Activated T-helper 1 cell treated with Interleukin-2 at 50 U/mL for 16 hours (primary cell): ENCODE results near the gene ZCWPW1.
"Not testable (repeated sequence)": the region's sequence is repeated elsewhere in the genome, so short reads cannot be mapped to it uniquely, and the experiment has no call there.

Source experiments
- DNase-seq: peaks from one replicate; pipeline ENCODE4 v3.0.0-alpha.2; 2020; ENCODE audit warnings: low read depth

Gene ZCWPW1

GRCh38 chr7:100372256-100372655, 56.2 kb downstream of the ZCWPW1 start:
- no peak for DNase-seq

GRCh38 chr7:100371561-100372171, 56.8 kb downstream of the ZCWPW1 start:
- DNase-seq: no peak

- DNase-seq: no peak
Measured at GRCh38 chr7:100370746-100371145, 57.8 kb downstream of the ZCWPW1 start.

GRCh38 chr7:100370303-100370702, 58.2 kb downstream of the ZCWPW1 start:
- DNase-seq: no peak

DNA sequence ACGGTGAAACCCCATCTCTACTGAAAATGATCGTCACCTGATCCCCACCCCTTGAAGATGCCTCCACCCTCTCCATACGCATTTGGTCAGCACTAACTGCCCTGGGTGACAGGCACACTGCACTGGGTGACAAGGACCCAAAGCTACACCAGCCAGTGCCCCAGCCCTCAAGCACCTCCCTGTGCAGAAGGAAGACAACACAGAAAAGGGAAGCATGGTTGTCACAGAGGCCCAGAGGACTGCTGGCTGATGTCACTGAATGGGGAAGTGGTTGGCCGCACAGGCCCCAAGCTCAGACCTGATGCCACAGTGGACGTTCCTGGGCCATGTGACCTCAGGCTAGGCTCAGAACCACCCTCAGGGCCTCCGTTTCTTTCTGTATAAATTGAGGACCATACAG, 59.4 kb downstream of the ZCWPW1 start:
- DNase-seq: no peak

- no peak for DNase-seq
Measured at GRCh38 chr7:100367676-100368613, 60.6 kb downstream of the ZCWPW1 start.

GRCh38 chr7:100367251-100367620, 61.3 kb downstream of the ZCWPW1 start:
- DNase-seq: no peak

DNA sequence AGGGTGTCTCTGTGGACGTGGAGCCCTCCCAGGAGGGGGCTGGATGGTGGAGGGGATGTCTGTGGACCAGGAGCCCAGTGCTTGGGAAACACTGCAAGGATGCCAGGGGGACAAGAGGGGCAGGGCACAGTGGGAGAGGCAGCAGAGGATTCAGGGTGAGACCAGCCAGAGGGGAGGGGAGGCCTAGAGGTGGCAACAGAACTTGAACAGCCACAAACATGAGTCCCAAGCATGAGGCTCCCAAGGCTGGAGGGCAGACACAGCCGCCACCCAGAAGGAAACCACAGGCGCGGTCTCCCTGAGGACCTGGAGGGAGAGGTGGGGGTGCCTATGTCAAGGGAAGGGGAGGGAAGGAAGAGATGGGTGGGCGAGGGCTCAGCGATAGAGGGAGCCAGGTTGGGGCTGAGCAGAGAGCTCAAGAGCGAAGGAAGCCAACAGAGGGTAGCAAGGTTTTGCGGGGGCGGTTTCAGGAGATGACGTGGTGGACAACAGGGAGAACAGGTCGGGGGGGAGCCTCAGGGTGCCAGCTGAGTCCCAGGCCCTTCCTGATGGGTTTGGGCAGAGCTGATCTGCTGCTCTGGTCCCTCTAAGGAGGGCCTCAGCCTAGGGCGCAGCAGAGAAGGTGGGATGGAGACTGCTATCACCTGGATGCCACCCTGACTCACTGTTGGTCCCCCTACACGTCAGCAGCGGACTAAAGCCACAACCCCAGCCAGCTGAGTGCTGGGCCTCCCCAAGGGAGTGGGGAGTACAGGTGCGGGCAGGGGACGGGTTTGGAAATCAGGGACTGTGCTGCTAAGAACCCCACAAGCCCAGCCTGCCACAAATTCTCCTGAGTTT, 61.9 kb downstream of the ZCWPW1 start:
- DNase-seq: no peak

DNA sequence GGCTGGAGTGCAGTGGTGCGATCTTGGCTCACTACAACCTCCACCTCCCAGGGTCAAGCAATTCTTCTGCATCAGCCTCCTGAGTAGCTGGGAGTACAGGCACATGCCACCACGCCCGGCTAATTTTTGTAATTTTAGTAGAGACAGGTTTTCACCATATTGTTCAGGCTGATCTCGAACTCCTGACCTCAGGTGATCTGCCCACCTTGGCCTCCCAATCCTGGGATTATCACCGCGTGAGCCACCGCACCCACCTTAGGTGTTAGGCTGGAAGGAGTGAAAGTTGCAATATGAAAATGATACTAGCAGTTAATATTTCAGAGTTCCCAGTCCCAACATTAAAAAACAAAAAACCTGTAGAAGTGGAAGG, 62.5 kb downstream of the ZCWPW1 start:
- not testable (repeated sequence) for DNase-seq

GRCh38 chr7:100364480-100364879, 64.0 kb downstream of the ZCWPW1 start:
- no peak for DNase-seq

DNA sequence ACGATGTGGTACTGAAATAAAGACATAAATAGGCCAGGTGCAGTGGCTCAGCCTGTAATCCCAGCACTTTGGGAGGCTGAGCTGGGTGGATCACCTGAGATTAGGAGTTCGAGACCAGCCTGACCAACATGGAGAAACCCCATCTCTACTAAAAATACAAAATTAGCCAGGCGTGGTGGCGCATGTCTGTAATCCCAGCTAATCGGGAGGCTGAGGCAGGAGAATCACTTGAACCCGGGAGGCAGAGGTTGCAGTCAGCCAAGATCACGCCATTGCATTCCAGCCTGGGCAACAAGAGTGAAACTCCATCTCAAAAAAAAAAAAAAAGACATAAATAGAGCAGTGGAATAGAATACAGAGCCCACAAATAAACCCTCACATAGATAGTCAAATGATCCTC, 64.7 kb downstream of the ZCWPW1 start:
- not testable (repeated sequence) for DNase-seq

- DNase-seq: no peak
Measured at GRCh38 chr7:100363098-100363497, 65.4 kb downstream of the ZCWPW1 start.

DNA sequence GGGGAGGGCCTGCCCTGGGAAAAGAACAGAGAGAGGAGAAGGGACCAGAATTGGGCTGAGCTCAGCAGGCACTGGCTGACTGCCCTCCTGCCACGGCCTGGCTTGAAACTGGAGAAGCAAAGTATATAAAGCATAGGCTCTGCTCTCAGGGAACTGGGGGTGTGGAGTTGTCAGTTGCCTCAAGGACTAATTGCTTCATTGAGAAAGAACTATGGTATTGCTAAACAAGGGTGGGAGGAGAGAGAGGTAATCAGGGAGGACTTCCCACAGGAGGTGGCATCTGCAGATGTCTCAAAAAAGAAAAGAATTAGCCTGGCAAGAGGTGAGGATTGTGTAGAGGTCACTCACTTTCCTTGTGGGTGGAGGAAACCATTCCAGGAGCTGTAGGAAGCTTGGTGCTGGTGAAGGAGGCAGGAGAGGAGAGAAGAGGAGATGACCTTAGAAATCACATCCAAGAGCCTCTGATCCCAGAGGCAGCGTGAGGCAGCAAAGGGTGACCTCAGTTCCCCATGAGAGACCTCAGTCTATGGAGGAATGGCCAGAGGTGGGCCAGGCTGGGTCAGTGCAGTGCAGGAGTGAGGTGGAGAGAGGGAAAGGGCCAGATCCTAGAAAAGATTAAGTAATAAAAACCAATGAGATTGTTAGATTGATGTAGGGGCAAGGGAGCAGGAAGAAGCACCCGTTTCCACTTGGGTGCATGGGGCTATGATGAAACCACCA, 68.2 kb downstream of the ZCWPW1 start:
- no peak for DNase-seq

DNA sequence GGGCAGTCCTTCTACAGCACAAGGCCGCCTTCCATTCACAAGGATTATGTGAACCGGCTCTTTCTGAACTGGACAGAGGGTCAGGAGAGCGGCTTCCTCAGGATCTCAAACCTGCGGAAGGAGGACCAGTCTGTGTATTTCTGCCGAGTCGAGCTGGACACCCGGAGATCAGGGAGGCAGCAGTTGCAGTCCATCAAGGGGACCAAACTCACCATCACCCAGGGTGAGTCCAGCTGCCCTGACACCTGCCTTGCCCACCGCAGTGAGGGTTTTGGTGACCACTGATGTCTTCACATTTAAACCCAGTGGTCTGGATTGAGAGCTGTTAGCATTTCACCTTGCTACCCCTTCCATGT, 69.7 kb downstream of the ZCWPW1 start:
- no peak for DNase-seq

DNA sequence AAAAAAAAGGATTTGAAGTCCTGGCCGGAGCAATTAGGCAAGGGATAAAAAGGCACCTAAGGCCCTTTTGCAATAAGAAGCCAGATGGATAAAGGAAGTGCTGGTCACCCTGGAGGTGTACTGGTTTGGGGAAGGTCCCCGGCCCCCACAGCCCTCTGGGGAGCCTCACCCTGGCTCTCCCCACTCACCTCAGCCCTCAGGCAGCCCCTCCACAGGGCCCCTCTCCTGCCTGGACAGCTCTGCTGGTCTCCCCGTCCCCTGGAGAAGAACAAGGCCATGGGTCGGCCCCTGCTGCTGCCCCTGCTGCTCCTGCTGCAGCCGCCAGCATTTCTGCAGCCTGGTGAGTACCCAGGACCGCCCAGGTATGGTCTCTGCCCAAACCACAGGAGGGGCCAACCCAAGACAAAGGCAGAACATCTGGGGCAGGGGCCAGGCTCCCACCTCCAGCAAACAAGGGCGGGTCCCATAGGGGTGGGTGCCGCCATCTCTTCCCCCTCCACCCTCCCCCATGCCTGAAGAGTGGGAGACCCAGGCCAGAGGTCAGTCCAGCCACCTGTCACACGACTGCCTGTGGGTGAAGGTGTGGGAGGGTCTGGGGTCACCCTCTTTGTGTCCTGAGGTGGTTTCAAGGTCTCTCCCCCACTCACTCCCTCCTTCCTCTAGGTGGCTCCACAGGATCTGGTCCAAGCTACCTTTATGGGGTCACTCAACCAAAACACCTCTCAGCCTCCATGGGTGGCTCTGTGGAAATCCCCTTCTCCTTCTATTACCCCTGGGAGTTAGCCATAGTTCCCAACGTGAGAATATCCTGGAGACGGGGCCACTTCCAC, 70.3 kb downstream of the ZCWPW1 start, which contains the start of gene PILRB:
Gene PILRB (plus strand): TSS at position 91 of the 830 bp plus-strand sequence. CDS start 186 bp downstream, at position 277.
- DNase-seq: no peak

DNA sequence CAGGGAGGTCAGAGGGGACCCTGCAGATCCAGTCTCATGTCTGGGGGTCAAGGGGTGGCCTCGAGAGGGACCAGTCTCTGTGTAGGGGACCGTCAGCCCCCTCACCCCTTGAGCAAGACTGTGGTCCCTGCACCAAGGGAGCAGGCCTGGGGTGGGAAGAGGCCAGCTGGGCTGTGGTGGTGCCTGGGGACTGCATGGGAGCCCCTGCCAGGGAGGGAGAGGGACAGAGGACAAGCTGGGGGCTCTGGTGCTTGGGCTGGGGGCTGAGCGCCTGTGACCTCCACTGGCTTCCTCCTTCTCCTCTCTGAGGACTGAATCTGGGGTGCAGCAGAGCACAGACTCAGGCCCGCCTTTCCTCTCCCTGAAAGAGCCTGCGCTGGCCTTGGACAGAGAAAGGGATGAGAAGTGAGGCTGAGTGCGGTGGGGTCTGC, 71.4 kb downstream of the ZCWPW1 start:
- no peak for DNase-seq

DNA sequence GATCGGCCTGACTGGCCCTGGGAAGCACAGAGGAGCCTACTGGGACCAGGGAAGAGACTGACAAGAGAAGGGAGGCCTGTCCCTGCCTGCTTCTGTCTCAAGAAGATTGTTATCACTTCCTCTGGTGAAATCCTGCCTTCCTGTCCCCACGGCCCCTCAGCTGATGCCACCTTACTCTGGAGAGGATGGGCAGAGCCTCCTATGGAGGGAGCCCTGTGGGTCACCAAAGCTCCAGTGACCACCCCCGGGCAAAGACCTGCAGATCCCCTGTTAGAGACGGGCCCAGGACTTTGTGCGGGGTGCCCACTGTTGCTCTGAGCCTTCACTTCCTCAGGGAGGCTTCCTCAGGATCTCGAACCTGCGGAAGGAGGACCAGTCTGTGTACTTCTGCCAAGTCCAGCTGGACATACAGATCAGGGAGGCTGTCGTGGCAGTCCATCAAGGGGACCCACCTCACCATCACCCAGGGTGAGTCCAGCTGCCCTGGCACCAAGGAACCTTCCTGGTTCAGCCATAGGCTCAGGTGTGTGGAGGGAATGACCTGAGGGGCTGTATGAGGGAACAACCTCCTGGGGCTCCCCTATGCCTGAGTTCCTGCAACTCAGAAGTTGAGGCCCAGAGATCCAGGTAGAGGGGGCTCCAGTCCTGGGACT, 72.0 kb downstream of the ZCWPW1 start:
- DNase-seq: no peak

GRCh38 chr7:100353685-100354330, 74.7 kb downstream of the ZCWPW1 start:
- DNase-seq: no peak

DNA sequence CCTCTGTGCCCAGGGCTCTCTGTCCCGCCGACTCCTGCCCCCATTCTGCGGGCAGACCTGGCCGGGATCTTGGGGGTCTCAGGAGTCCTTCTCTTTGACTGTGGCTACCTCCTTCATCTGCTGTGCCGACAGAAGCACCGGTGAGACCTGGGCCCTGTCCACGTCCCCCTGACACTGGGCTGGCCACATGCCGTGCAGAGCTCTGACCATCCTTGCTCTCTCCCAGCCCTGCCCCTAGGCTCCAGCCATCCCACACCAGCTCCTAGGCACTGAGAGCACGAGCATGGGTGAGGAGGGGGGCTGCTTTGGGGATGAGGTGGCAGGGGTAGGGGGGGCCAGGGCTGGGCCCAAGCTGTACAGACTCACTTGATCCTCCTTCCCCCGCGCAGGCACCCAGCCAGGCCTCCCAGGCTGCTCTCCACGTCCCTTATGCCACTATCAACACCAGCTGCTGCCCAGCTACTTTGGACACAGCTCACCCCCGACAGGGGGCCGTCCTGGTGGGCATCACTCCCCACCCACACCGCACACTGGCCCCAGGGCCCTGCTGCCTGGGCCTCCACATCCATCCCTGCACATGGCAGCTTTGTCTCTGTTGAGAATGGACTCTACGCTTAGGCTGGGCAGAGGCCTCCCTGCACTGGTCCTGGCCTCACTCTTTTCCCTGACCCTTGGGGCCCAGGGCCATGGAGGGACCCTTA, 75.4 kb downstream of the ZCWPW1 start:
- no peak for DNase-seq
